ENCODE results near the gene WDR47. TPM values are rescaled to one million over a fixed set of nuclear protein-coding genes. Genes with fewer than 3 reads are reported as not detected.

WDR47 gene
- total RNA-seq, 1 experiment from 2014 or later = 6.6 TPM

DNA sequence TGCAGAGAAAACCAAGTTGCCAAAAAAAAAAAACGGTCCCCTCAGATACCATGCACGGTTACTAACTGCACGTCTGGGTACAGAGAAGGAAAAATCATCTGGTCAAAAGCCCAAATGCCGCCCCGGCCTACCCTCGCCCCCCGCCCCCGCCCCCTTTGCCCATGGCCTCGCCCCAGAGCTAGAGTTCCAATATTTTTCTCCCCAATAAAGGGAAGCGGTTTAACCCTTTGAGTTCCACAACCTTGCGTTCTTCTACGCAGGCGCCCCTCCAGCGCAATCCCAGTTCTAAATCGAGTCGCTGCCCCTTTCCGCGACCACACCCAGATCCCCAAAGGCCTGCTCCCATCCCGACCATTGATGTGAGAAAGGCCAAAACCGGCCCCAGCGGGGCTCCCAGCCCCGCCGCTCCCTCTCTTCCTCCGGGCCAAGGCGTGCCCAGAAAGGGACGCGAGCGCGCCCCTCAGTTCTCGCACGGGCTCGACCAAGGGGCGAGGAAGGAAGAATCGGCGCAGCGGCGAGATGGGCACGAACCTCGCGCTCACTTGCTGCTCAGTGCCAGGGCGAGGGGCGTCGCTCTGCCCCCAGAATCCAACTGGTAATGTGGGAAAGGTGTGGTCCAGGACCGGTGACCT is 797 bp downstream of the WDR47 start:
- no peak overlapping the region for H3K14ac ChIP-seq (ENCODE audit: insufficient read depth, low read length)
- Mint-ChIP-seq H3K4me1 (peaks cover 11 to 12% of the 10 kb centered on the region in 2 experiments), H3K27me3 (ENCODE audit: low read depth) (peaks cover 2% of the 10 kb centered on the region; the same call in 1 of the 2 replicates), H3K9me3 (no peaks in the 10 kb centered on the region), H3K4me3 (peak overlapping the region; percentile 83 to 95), H3K36me3 (ENCODE audit: insufficient read depth in 1 of 3, low read depth in 3 of 3) (no peaks in the 10 kb centered on the region), H3K27ac (no peak overlapping the region; a peak in 2 of 7 replicates)
- no peaks in the 10 kb centered on the region for H3K4me1 ChIP-seq (ENCODE audit: insufficient read depth, low read length)
- H4K20me1 ChIP-seq (ENCODE audit: control insufficient read depth, insufficient read depth, insufficient read length) = no peaks in the 10 kb centered on the region
- no peak overlapping the region for H3K27ac ChIP-seq (ENCODE audit: insufficient read length, low read depth, low read length)
- H2AFZ ChIP-seq (ENCODE audit: low read length) = no peak overlapping the region
- H2BK12ac ChIP-seq (ENCODE audit: insufficient read length, low read depth, low read length) = no peak overlapping the region
- no peak overlapping the region for H2BK120ac ChIP-seq (ENCODE audit: low read depth, low read length, poor library complexity, severe bottlenecking)
- H4K8ac ChIP-seq (replicated peaks; ENCODE audit: insufficient read length, low read depth, low read length) = no peak overlapping the region
- no peak overlapping the region for H2BK5ac ChIP-seq (ENCODE audit: insufficient read length, low read length)
- no peak overlapping the region for H3K56ac ChIP-seq (ENCODE audit: insufficient read length, low read depth, low read length)
- no peak overlapping the region for H3K18ac ChIP-seq (ENCODE audit: insufficient read length, low read depth, low read length)
- H3K79me2 ChIP-seq (ENCODE audit: insufficient read depth, low read length) = no peaks in the 10 kb centered on the region
- no peak overlapping the region for H4K5ac ChIP-seq (ENCODE audit: insufficient read length, low read depth, low read length)
- no peak overlapping the region for H2BK20ac ChIP-seq (ENCODE audit: low read depth, low read length, poor library complexity, severe bottlenecking)
- no peaks in the 10 kb centered on the region for H3K27me3 ChIP-seq (ENCODE audit: insufficient read depth, low read length)
- H3K9ac ChIP-seq (ENCODE audit: extremely low read depth, insufficient read length, low read length) = peak overlapping the region; percentile 8
- no CpG with 5 or more reads among the region's 44 CpGs for WGBS (ENCODE audit: extremely low coverage, insufficient read length, low lambda C conversion rate)
- H3K23ac ChIP-seq (ENCODE audit: insufficient read length, low read depth, low read length) = no peak overlapping the region
- peak overlapping the region; percentile 63 for H3K4me2 ChIP-seq (ENCODE audit: insufficient read depth, insufficient read length, low read length)
- H3K23me2 ChIP-seq (ENCODE audit: insufficient read length, low read depth, low read length, poor library complexity, severe bottlenecking) = peaks cover 7% of the 10 kb centered on the region
- DNase-seq = peak; percentile 38
- H3T11ph ChIP-seq (ENCODE audit: low read length) = no peak overlapping the region
- no peaks in the 10 kb centered on the region for H3K9me3 ChIP-seq (ENCODE audit: control insufficient read depth, low read depth, low read length)
- no peaks in the 10 kb centered on the region for H3K79me1 ChIP-seq (ENCODE audit: insufficient read depth, low read depth, low read length, poor library complexity, severe bottlenecking)
- no peak overlapping the region for H3K4ac ChIP-seq (ENCODE audit: low read depth, low read length)
- no peak overlapping the region for H2BK15ac ChIP-seq (ENCODE audit: low read depth, low read length)
- TF ChIP-seq, protein P1, sequence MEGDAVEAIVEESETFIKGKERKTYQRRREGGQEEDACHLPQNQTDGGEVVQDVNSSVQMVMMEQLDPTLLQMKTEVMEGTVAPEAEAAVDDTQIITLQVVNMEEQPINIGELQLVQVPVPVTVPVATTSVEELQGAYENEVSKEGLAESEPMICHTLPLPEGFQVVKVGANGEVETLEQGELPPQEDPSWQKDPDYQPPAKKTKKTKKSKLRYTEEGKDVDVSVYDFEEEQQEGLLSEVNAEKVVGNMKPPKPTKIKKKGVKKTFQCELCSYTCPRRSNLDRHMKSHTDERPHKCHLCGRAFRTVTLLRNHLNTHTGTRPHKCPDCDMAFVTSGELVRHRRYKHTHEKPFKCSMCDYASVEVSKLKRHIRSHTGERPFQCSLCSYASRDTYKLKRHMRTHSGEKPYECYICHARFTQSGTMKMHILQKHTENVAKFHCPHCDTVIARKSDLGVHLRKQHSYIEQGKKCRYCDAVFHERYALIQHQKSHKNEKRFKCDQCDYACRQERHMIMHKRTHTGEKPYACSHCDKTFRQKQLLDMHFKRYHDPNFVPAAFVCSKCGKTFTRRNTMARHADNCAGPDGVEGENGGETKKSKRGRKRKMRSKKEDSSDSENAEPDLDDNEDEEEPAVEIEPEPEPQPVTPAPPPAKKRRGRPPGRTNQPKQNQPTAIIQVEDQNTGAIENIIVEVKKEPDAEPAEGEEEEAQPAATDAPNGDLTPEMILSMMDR (conservative IDR thresholded peaks at IDR 0.05) = no peak
- H4K91ac ChIP-seq (ENCODE audit: insufficient read length, low read depth, low read length) = no peak overlapping the region
- no peak overlapping the region for H2AK5ac ChIP-seq (ENCODE audit: insufficient read length, low read length)
